ENCODE data around the gene MTA1.

DNA sequence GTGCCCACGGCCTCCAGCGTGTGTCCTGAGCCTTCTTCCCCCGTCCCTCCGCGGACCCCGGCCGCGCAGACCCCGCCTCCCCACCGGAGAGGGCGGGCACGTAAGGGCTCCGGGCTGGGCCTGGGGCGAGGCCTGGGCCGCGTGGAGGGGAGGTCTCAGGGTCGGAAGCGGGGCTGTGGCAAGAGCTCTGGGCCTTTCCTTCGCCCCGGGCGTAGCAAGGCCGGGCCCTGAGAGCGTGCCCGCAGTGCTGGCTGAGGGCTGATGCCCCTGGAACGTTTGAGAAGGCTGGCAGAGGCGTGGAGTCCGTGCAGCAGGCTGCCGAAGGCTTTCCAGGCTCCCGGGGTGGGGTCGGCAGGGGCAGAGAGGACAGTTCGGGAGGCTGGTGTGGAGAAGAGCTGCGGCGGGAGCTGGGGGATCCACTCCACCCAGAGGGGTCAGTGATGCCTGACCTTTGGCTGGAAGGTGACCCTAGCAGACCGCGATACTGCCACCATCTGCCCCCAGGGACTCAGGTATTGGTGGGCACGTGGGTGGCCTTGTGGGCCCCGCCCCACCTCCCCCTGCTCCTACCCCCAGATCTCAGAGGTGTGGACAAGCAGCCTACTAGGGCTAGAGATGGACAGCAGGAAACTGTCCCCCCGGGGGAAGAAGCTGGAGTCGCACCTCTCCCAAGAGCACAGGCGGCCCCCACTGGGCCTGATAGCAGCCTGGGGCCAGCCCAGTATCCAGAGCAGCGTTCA lies 20.7 kb upstream of the MTA1 start:
- TF ChIP-seq CTCF (IDR thresholded peaks at IDR 0.05) (peak; percentile 10), EZH2 (IDR thresholded peaks at IDR 0.05; ENCODE audit: borderline replicate concordance, insufficient read depth, low read depth, low read length, poor library complexity, severe bottlenecking) (no peak)
